Measurements from ENCODE around the gene TRIM9.

- no peak for TF ChIP-seq ZNF565 (CRISPR knock-in tag; conservative IDR thresholded peaks at IDR 0.05; ENCODE audit: low read depth)
- TF ChIP-seq ZNF8 (CRISPR knock-in tag; IDR thresholded peaks at IDR 0.05), result no peak
- no peak for TF ChIP-seq TOX (CRISPR knock-in tag; IDR thresholded peaks at IDR 0.05; ENCODE audit: borderline replicate concordance)
- TF ChIP-seq ARNTL (CRISPR knock-in tag; IDR thresholded peaks at IDR 0.05; ENCODE audit: borderline replicate concordance, low read depth), result no peak
- no peak for TF ChIP-seq ZFP3 (CRISPR knock-in tag; IDR thresholded peaks at IDR 0.05)
- no peak for TF ChIP-seq ZFP30 (CRISPR knock-in tag; IDR thresholded peaks at IDR 0.05)
- TF ChIP-seq ESRRG (CRISPR knock-in tag; IDR thresholded peaks at IDR 0.05), result no peak
- TF ChIP-seq CREB5 (CRISPR knock-in tag; IDR thresholded peaks at IDR 0.05; ENCODE audit: low read depth), result no peak; the same call in 1 of the 2 replicates
These were observed 74.7 kb downstream of the TRIM9 start for GRCh38 chr14:51020024-51020710.
